Left lung (tissue), 10 donors: ENCODE data around the gene AFF2. TPM values are rescaled to one million over a fixed set of nuclear protein-coding genes. Genes with fewer than 3 reads are reported as not detected.

ENCODE experiments used
- ATAC-seq: fragments of 200-7000 bp; cut with Tn5 transposase; one replicate; pipeline ENCODE4 v1.9.1; 2020; ENCODE audit warnings: moderate library complexity
- DNase-seq, 4 donors: peaks; one replicate each; pipeline ENCODE4 v3.0.0-alpha.2; 2013 to 2020
- H3K27ac ChIP-seq, 2 donors: fragments of 200-600 bp; sonication (generic) in 1 of 2; one replicate each; pipeline versions ENCODE4 v1.5.0 to v1.8.0; 2020 to 2021
- H3K27me3 ChIP-seq, 2 donors: fragments of 200-600 bp; sonication (generic) in 1 of 2; one replicate each; pipeline versions ENCODE4 v1.5.0 to v1.8.0; 2020 to 2021
- H3K36me3 ChIP-seq, 2 donors: fragments of 200-600 bp; sonication (generic) in 1 of 2; one replicate each; pipeline versions ENCODE4 v1.5.0 to v1.8.0; 2020 to 2021
- H3K4me1 ChIP-seq, 2 donors: fragments of 200-600 bp; one replicate each; pipeline ENCODE4 v1.8.0; 2021
- H3K4me3 ChIP-seq, 2 donors: fragments of 200-600 bp; sonication (generic) in 1 of 2; one replicate each; pipeline versions ENCODE4 v1.5.0 to v1.8.0; 2020 to 2021; ENCODE audit warnings: mild to moderate bottlenecking in 1 of 2
- H3K9me3 ChIP-seq, 2 donors: fragments of 200-600 bp; sonication (generic) in 1 of 2; one replicate each; pipeline versions ENCODE4 v1.5.0 to v1.8.0; 2020 to 2021
- CTCF ChIP-seq, 2 donors: fragments of 200-600 bp; sonication (generic) in 1 of 2; IDR thresholded peaks; one replicate each; pipeline versions ENCODE4 v1.5.0 to v1.8.0; 2021; ENCODE audit warnings: antibody characterized with exemption in 2 of 2
- intact Hi-C, 2 donors: fragments of 100-400 bp; cut with DNase I; formaldehyde crosslinking; loops; one replicate each; pipeline versions ENCODE4 v1.11.2 to v1.14.2; 2022
- polyA plus RNA-seq, 6 donors: library from polyadenylated mRNA; unstranded; fragments of 120-200 nt; gene quantifications; one replicate each; pipeline ENCODE4 v1.2.1, GENCODE V29; 2013; ENCODE audit not compliant: insufficient read length in 6 of 6
- total RNA-seq, 2 donors: library from RNA; stranded (reverse); fragmentation: NEBNext Ultra II Directional; extraction: Animal tissue kit (Norgen Biotek cat#: 25700); gene quantifications; one replicate each; pipeline ENCODE4 v1.2.1, GENCODE V29; 2021
- donor health status: DM: no; HTN: yes; CAD: no.
- donor health status: DM: no; HTN: no; CAD: no.

The AFF2 gene
- total and polyA plus RNA-seq, 8 donors, result 4.8 to 10.2 (median 5.7) TPM

- no peaks in the 10 kb centered on the region for H3K36me3 ChIP-seq
- intact Hi-C loops, result no loop called here
- no peaks in the 10 kb centered on the region for H3K4me1 ChIP-seq
- H3K9me3 ChIP-seq, result no peaks in the 10 kb centered on the region
- ATAC-seq, result no peak
- DNase-seq, result no peak
- TF ChIP-seq CTCF (IDR thresholded peaks at IDR 0.05), result no peak
- H3K27me3 ChIP-seq, result no peaks in the 10 kb centered on the region
- H3K27ac ChIP-seq, result no peak overlapping the region
- H3K4me3 ChIP-seq, result no peak overlapping the region
Observed at GRCh38 chrX:148474030-148474429, 26.4 kb upstream of the AFF2 start.

GRCh38 chrX:148492057-148492456 lies 8.4 kb upstream of the AFF2 start:
- DNase-seq (no peak), ATAC-seq (no peak)
- Histone ChIP-seq H3K36me3 (no peaks in the 10 kb centered on the region), H3K27me3 (no peaks in the 10 kb centered on the region), H3K4me3 (no peak overlapping the region), H3K4me1 (no peaks in the 10 kb centered on the region), H3K9me3 (no peaks in the 10 kb centered on the region), H3K27ac (no peak overlapping the region)
- TF ChIP-seq CTCF (IDR thresholded peaks at IDR 0.05), result no peak
- intact Hi-C loops, result no loop called here

- no peaks in the 10 kb centered on the region for H3K36me3 ChIP-seq
- intact Hi-C loops, result no loop called here
- TF ChIP-seq CTCF (IDR thresholded peaks at IDR 0.05), result no peak
- no peaks in the 10 kb centered on the region for H3K9me3 ChIP-seq
- no peak overlapping the region for H3K27ac ChIP-seq
- H3K4me1 ChIP-seq, result no peaks in the 10 kb centered on the region
- ATAC-seq (no peak), DNase-seq (no peak)
- H3K27me3 ChIP-seq, result peaks cover 0 to 6% of the 10 kb centered on the region in 2 donors
- H3K4me3 ChIP-seq, result no peak overlapping the region
Observed at GRCh38 chrX:148495176-148495575, 5.2 kb upstream of the AFF2 start.

GRCh38 chrX:148498067-148498466 lies 2.4 kb upstream of the AFF2 start:
- no peaks in the 10 kb centered on the region for H3K36me3 ChIP-seq
- no peak for TF ChIP-seq CTCF (IDR thresholded peaks at IDR 0.05)
- peaks cover 0 to 7% of the 10 kb centered on the region in 2 donors for H3K4me1 ChIP-seq
- H3K4me3 ChIP-seq, result no peak overlapping the region
- ATAC-seq (no peak), DNase-seq (peak in 1 of 4 donors; percentile 2)
- no peak overlapping the region for H3K27ac ChIP-seq
- H3K9me3 ChIP-seq, result no peaks in the 10 kb centered on the region
- peaks cover 18 to 32% of the 10 kb centered on the region in 2 donors for H3K27me3 ChIP-seq
- intact Hi-C loops, result no loop called here

GRCh38 chrX:148499638-148500422 lies 587 bp upstream of the AFF2 start:
- ATAC-seq, result no peak

More at GRCh38 chrX:148499638-148500422, 587 bp upstream of the AFF2 start:
- no peak overlapping the region for H3K4me3 ChIP-seq
- TF ChIP-seq CTCF (IDR thresholded peaks at IDR 0.05), result no peak
- no peaks in the 10 kb centered on the region for H3K9me3 ChIP-seq
- intact Hi-C loops, result no loop called here
- H3K36me3 ChIP-seq, result no peaks in the 10 kb centered on the region
- peaks cover 0 to 7% of the 10 kb centered on the region in 2 donors for H3K4me1 ChIP-seq
- peaks cover 32 to 46% of the 10 kb centered on the region in 2 donors for H3K27me3 ChIP-seq
- DNase-seq, result peak in 1 of 4 donors; percentile 36
- H3K27ac ChIP-seq, result no peak overlapping the region
